Mucosa of stomach (tissue), 1 donor: ENCODE measurements around the gene NEDD1.
A peak's percentile ranks its signal among the peaks of the same experiment; 100 is the strongest.

Experiments
- H3K27me3 ChIP-seq: one replicate; pipeline ENCODE4 v1.7.0; 2013; ENCODE audit warnings: mild to moderate bottlenecking, low read length; ENCODE audit not compliant: control insufficient read depth, insufficient read depth
- H3K36me3 ChIP-seq: one replicate; pipeline ENCODE4 v1.7.0; 2013; ENCODE audit warnings: low read length; ENCODE audit not compliant: control insufficient read depth, insufficient read depth
- H3K4me1 ChIP-seq: one replicate; pipeline ENCODE4 v1.7.0; 2013; ENCODE audit warnings: mild to moderate bottlenecking, low read length; ENCODE audit not compliant: control insufficient read depth, insufficient read depth
- H3K4me3 ChIP-seq: one replicate; pipeline ENCODE4 v1.7.0; 2013; ENCODE audit warnings: low read length
- H3K9ac ChIP-seq: one replicate; pipeline ENCODE4 v1.7.0; 2013; ENCODE audit warnings: mild to moderate bottlenecking, low read length, moderate library complexity
- H3K9me3 ChIP-seq: one replicate; pipeline ENCODE4 v1.7.0; 2013; ENCODE audit warnings: mild to moderate bottlenecking, low read length, moderate library complexity; ENCODE audit not compliant: control insufficient read depth
- donor health status: Pancreatic carcinoma.

NEDD1 gene

DNA sequence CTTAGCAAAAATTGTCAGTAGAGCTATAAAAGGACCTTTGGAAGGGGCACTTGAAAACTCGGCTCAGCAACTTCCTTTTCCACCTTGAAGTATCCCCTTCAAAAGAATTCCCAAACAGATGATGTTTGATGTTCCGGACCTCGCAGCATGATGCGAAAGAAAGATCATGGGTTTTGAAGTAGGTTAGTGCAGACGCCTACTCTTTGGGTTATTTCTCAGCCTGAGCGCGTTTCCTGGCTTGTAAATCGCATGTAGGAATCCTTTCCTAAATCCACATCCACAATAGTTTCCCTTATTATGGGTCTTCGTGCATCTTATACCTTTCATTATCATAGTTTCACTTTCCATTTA, 584 bp upstream of the NEDD1 start:
- H3K4me1 ChIP-seq = peaks cover 8% of the 10 kb centered on the region
- no peaks in the 10 kb centered on the region for H3K36me3 ChIP-seq
- no peaks in the 10 kb centered on the region for H3K27me3 ChIP-seq
- H3K9me3 ChIP-seq = no peaks in the 10 kb centered on the region
- peak overlapping the region; percentile 92 for H3K9ac ChIP-seq
- peak overlapping the region; percentile 100 for H3K4me3 ChIP-seq

DNA sequence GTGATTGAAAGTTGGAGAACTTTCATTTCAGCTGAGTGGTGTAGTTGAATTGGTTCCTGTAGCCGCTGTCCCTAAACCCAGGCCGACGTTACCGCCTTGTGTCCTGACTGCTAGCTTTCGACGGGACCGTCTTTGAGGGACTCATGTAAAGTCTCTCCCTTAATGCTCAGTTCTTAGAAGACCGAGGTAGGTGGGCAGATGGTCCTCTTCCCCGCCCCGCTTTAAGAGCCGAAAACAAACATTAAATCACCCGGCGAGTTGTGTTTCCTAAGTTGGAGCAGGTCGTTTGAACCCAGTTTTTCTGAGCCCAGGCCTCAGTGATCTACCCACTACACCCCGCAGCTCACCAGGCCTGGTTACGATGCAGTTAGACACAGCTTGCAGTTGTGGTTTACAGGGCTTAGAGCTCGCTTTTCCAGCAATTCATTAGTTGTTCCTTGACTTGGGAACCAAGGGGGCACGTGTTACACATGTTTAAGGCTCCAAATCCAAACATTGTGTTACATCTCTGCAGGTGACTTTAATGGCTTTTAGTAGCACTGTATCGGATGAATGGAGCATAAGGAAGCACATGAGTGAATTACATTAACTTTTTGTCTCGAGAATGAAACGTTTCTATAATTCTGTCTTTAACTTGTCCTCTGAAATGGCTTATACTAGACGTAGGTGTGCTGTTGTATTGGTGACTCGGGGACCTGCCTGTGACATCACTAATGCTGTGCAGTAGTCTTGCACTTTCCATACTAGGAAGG, 790 bp downstream of the NEDD1 start:
- H3K9ac ChIP-seq = peak overlapping the region; percentile 92
- H3K4me1 ChIP-seq = peaks cover 8% of the 10 kb centered on the region
- no peaks in the 10 kb centered on the region for H3K36me3 ChIP-seq
- H3K27me3 ChIP-seq = no peaks in the 10 kb centered on the region
- no peaks in the 10 kb centered on the region for H3K9me3 ChIP-seq
- peak overlapping the region; percentile 100 for H3K4me3 ChIP-seq

DNA sequence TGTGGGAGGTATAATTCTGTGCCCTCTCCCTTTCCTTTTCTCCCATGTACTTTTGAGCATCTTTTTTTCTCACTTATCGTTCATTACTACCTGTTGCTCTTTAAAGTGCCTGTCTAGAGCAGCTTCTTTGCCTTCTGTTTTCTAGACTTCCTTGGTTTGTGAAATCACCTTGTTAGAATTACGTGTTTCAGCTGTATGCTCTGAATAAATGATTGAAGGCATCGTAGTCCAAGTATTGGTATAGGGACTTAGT, 1.3 kb downstream of the NEDD1 start:
- peak overlapping the region; percentile 100 for H3K4me3 ChIP-seq
- peak overlapping the region; percentile 92 for H3K9ac ChIP-seq
- no peaks in the 10 kb centered on the region for H3K9me3 ChIP-seq
- H3K4me1 ChIP-seq = peaks cover 8% of the 10 kb centered on the region
- no peaks in the 10 kb centered on the region for H3K36me3 ChIP-seq
- H3K27me3 ChIP-seq = no peaks in the 10 kb centered on the region

GRCh38 chr12:96912261-96912660, 5.2 kb downstream of the NEDD1 start:
- Histone ChIP-seq H3K4me3 (no peak overlapping the region), H3K9ac (no peak overlapping the region), H3K36me3 (no peaks in the 10 kb centered on the region), H3K9me3 (no peaks in the 10 kb centered on the region), H3K4me1 (peaks cover 8% of the 10 kb centered on the region), H3K27me3 (no peaks in the 10 kb centered on the region)

DNA sequence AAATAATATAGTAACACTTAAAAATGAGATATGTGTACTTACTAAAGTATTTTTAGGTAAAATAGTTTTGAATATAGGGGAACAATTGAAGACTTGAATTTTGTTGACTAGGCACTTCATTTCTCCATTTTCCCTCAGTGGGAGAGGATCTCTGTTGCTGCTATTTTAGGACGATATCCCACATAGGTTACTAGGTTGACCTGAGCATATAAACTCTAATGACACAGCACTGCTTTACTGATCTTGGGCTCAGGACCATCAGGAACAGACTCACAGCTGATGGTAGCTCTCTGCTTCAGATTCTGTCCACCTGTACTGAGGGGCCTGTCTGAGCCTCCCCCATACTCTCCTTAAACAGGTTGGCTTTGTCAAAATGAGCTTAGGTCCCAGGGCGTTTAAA, 5.9 kb downstream of the NEDD1 start:
- no peak overlapping the region for H3K4me3 ChIP-seq
- H3K36me3 ChIP-seq = no peaks in the 10 kb centered on the region
- no peak overlapping the region for H3K9ac ChIP-seq

GRCh38 chr12:96919510-96920210, 12.6 kb downstream of the NEDD1 start:
- Histone ChIP-seq H3K4me3 (no peak overlapping the region), H3K36me3 (no peaks in the 10 kb centered on the region), H3K4me1 (no peaks in the 10 kb centered on the region), H3K9me3 (no peaks in the 10 kb centered on the region), H3K27me3 (no peaks in the 10 kb centered on the region), H3K9ac (no peak overlapping the region)

More for the DNA sequence above, 5.9 kb downstream of the NEDD1 start:
- Histone ChIP-seq H3K27me3 (no peaks in the 10 kb centered on the region), H3K4me1 (peaks cover 6% of the 10 kb centered on the region), H3K9me3 (no peaks in the 10 kb centered on the region)

DNA sequence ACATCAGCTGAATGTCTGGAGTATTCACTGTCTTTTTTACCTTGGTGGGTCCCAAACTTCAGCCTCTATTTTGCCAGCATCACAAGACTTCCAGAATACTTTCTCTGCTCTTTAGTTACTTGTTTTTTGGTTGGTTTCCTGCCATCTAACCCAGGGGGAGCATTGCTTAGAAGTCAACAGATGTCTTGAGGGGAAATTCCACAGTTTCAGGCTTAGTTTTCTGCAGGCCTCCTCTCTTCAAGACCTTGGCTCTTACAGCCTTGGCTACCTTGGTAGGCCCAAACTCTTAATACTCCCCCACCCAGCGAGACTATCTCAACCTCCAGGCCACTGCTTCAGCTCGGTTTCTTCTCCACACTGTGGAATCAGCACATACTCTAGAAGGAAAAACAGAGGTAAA, 41.7 kb downstream of the NEDD1 start:
- Histone ChIP-seq H3K9ac (no peak overlapping the region), H3K4me1 (no peaks in the 10 kb centered on the region), H3K9me3 (no peaks in the 10 kb centered on the region), H3K4me3 (no peak overlapping the region), H3K36me3 (no peaks in the 10 kb centered on the region), H3K27me3 (no peaks in the 10 kb centered on the region)

GRCh38 chr12:96979532-96979931, 72.5 kb downstream of the NEDD1 start:
- Histone ChIP-seq H3K9me3 (no peaks in the 10 kb centered on the region), H3K9ac (no peak overlapping the region), H3K4me1 (no peaks in the 10 kb centered on the region), H3K36me3 (no peaks in the 10 kb centered on the region), H3K4me3 (no peak overlapping the region), H3K27me3 (no peaks in the 10 kb centered on the region)

DNA sequence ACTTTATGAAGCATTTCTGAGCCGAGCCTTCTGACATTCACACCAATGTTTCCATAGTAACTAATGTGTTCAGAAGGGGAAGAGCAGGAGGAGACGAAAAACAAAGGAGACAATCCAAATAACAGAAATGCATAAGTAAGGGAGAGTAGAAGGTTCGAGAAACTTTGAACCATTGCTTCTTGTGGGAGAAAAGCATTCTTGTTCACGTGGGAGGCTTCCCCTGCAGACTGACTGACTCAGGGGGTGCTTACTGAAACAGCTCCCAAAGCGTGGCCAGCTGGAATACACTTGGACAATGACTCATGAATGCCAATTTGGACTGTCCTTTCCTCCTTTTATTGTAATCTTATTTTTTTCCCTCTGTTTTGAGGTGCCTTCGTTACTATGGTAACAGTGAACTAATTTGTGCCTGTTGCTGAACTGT, 73.9 kb downstream of the NEDD1 start:
- peaks cover 4% of the 10 kb centered on the region for H3K27me3 ChIP-seq
- H3K4me3 ChIP-seq = no peak overlapping the region
- H3K4me1 ChIP-seq = no peaks in the 10 kb centered on the region
- H3K36me3 ChIP-seq = no peaks in the 10 kb centered on the region
- no peaks in the 10 kb centered on the region for H3K9me3 ChIP-seq
- H3K9ac ChIP-seq = no peak overlapping the region

GRCh38 chr12:96981911-96982310, 74.9 kb downstream of the NEDD1 start:
- Histone ChIP-seq H3K36me3 (no peaks in the 10 kb centered on the region), H3K27me3 (peaks cover 6% of the 10 kb centered on the region), H3K4me3 (no peak overlapping the region), H3K9me3 (no peaks in the 10 kb centered on the region), H3K9ac (no peak overlapping the region), H3K4me1 (no peaks in the 10 kb centered on the region)

GRCh38 chr12:96982671-96983070, 75.6 kb downstream of the NEDD1 start:
- Histone ChIP-seq H3K9ac (no peak overlapping the region), H3K36me3 (no peaks in the 10 kb centered on the region), H3K9me3 (no peaks in the 10 kb centered on the region), H3K27me3 (peaks cover 6% of the 10 kb centered on the region), H3K4me3 (no peak overlapping the region), H3K4me1 (no peaks in the 10 kb centered on the region)

GRCh38 chr12:96985515-96986362, 78.7 kb downstream of the NEDD1 start:
- Histone ChIP-seq H3K27me3 (peaks cover 6% of the 10 kb centered on the region), H3K4me1 (no peaks in the 10 kb centered on the region), H3K9me3 (no peaks in the 10 kb centered on the region), H3K36me3 (no peaks in the 10 kb centered on the region), H3K9ac (peak overlapping the region; percentile 37), H3K4me3 (peak overlapping the region; percentile 9)
